ENCODE data around the gene CD300LG. TPM values are rescaled to one million over a fixed set of nuclear protein-coding genes. Genes with fewer than 3 reads are reported as not detected.
"Not testable (repeated sequence)": the region's sequence is repeated elsewhere in the genome, so short reads cannot be mapped to it uniquely, and the experiment has no call there.

The CD300LG gene
- total RNA-seq, 1 donor from 2014 or later = 2.5 TPM

GRCh38 chr17:43879723-43880419 lies 32.9 kb downstream of the CD300LG start:
- no peak for DNase-seq

- DNase-seq = no peak
Measured at GRCh38 chr17:43880420-43880991, 33.5 kb downstream of the CD300LG start.

GRCh38 chr17:43881181-43881580 lies 34.2 kb downstream of the CD300LG start:
- no peak for DNase-seq

GRCh38 chr17:43881758-43882505 lies 35.0 kb downstream of the CD300LG start:
- no peak for DNase-seq

- no peak for DNase-seq
Measured at GRCh38 chr17:43882761-43883415, 35.9 kb downstream of the CD300LG start.

GRCh38 chr17:43888548-43888947 lies 41.6 kb downstream of the CD300LG start:
- DNase-seq = no peak

GRCh38 chr17:43890240-43890639 lies 43.3 kb downstream of the CD300LG start:
- DNase-seq = no peak

- DNase-seq = peak; percentile 63
Measured at GRCh38 chr17:43891851-43892646, 45.1 kb downstream of the CD300LG start.

- peak; percentile 15 for DNase-seq
Measured at GRCh38 chr17:43892647-43892952, 45.6 kb downstream of the CD300LG start.

GRCh38 chr17:43894494-43894893 lies 47.5 kb downstream of the CD300LG start:
- not testable (repeated sequence) for DNase-seq

GRCh38 chr17:43897831-43898230 lies 50.9 kb downstream of the CD300LG start:
- no peak for DNase-seq

- DNase-seq = no peak
Measured at GRCh38 chr17:43898446-43898845, 51.5 kb downstream of the CD300LG start.

- peak; percentile 63 for DNase-seq
Measured at GRCh38 chr17:43900183-43900857, 53.3 kb downstream of the CD300LG start.

GRCh38 chr17:43900858-43901754 lies 54.1 kb downstream of the CD300LG start:
- DNase-seq = no peak

- DNase-seq = no peak
Measured at GRCh38 chr17:43901861-43902589, 55.0 kb downstream of the CD300LG start.

- DNase-seq = no peak
Measured at GRCh38 chr17:43905400-43905984, 58.5 kb downstream of the CD300LG start.

- peak; percentile 31 for DNase-seq
Measured at GRCh38 chr17:43905985-43906852, 59.2 kb downstream of the CD300LG start.

GRCh38 chr17:43906951-43907424 lies 60.0 kb downstream of the CD300LG start:
- DNase-seq = no peak

Measured in skin of body (tissue), 2 donors.